OCI-LY7 (cell line): ENCODE results near the gene CSHL1. TPM values are rescaled to one million over a fixed set of nuclear protein-coding genes. Genes with fewer than 3 reads are reported as not detected.
A peak's percentile ranks its signal among the peaks of the same experiment; 100 is the strongest.

Source experiments
- BruUV-seq: library from RNA; stranded (reverse); fragments of 400-500 nt; replicated peaks from 2 replicates; lab custom pipeline; 2021; lab: Mats Ljungman, UMichigan
- CTCF ChIA-PET: fragments of 300-600 bp; sonication (Branson Sonifier 250); formaldehyde crosslinking; loops from one replicate; lab custom pipeline; 2022; ENCODE audit warnings: antibody characterized with exemption; ENCODE audit not compliant: unreplicated experiment; lab: Charles Lee
- POLR2A ChIA-PET: fragments of 300-600 bp; sonication (Branson Sonifier 250); formaldehyde crosslinking; loops from one replicate; lab custom pipeline; 2022; ENCODE audit warnings: antibody characterized with exemption; lab: Charles Lee
- DNase-seq: peaks from one replicate; pipeline ENCODE4 v3.0.0-alpha.2; 2015; ENCODE audit warnings: low spot score
- H2AFZ ChIP-seq: fragments of 200-600 bp; sonication (generic), shearing (Covaris generic); 2 replicates; pipeline ENCODE4 v1.6.1; 2014; ENCODE audit warnings: mild to moderate bottlenecking, antibody characterized with exemption, low read length, moderate library complexity
- H3K27ac ChIP-seq: fragments of 200-600 bp; sonication (generic); 2 replicates; pipeline ENCODE4 v1.5.1; 2014; ENCODE audit warnings: mixed run types, low read depth, mild to moderate bottlenecking, moderate library complexity, low read length, inconsistent platforms; ENCODE audit not compliant: poor library complexity, severe bottlenecking
- H3K36me3 ChIP-seq: fragments of 200-600 bp; sonication (generic); 2 replicates; pipeline ENCODE4 v1.6.1; 2014; ENCODE audit warnings: mild to moderate bottlenecking, antibody characterized with exemption, low read length, moderate library complexity, mixed read lengths; ENCODE audit not compliant: insufficient read depth
- H3K4me1 ChIP-seq: fragments of 200-600 bp; sonication (generic); 2 replicates; pipeline ENCODE4 v1.5.1; 2014; ENCODE audit warnings: mild to moderate bottlenecking, low read length; ENCODE audit not compliant: insufficient read depth, poor library complexity, severe bottlenecking
- H3K4me2 ChIP-seq: fragments of 200-600 bp; sonication (generic); 2 replicates; pipeline ENCODE4 v1.6.1; 2014; ENCODE audit warnings: mild to moderate bottlenecking, low read length
- H3K4me3 ChIP-seq: fragments of 200-600 bp; sonication (generic); 2 replicates; pipeline ENCODE4 v1.5.1; 2014; ENCODE audit warnings: mild to moderate bottlenecking, low read depth, low read length; ENCODE audit not compliant: poor library complexity, severe bottlenecking
- H3K79me2 ChIP-seq: fragments of 200-600 bp; sonication (generic); 2 replicates; pipeline ENCODE4 v1.6.1; 2016; ENCODE audit warnings: low read depth, mild to moderate bottlenecking, low read length, moderate library complexity, mixed read lengths; ENCODE audit not compliant: insufficient read depth
- H3K9me2 ChIP-seq: fragments of 200-600 bp; sonication (generic); 2 replicates; pipeline ENCODE4 v1.6.1; 2016; ENCODE audit warnings: mild to moderate bottlenecking, low read length, mixed read lengths; ENCODE audit not compliant: insufficient read depth
- H3K9me3 ChIP-seq: fragments of 200-600 bp; sonication (generic); 2 replicates; pipeline ENCODE4 v1.6.1; 2014; ENCODE audit warnings: mild to moderate bottlenecking, mixed run types, low read length, mixed read lengths
- H4K20me1 ChIP-seq: fragments of 200-600 bp; sonication (generic); 2 replicates; pipeline ENCODE4 v1.6.1; 2014; ENCODE audit warnings: mild to moderate bottlenecking, antibody characterized with exemption, low read length, moderate library complexity, mixed read lengths; ENCODE audit not compliant: insufficient read depth
- EZH2phosphoT487 ChIP-seq: fragments of 200-600 bp; sonication (generic); IDR thresholded peaks from 2 replicates; pipeline ENCODE4 v1.6.1; 2018; ENCODE audit warnings: low read depth, borderline replicate concordance, mild to moderate bottlenecking, mixed run types, antibody characterized with exemption, low read length, moderate library complexity, mixed read lengths
- intact Hi-C: fragments of 100-400 bp; cut with micrococcal nuclease; formaldehyde crosslinking; loops from one replicate; pipeline ENCODE4 v1.10.0; 2022; ENCODE audit not compliant: unreplicated experiment
- total RNA-seq, 2 experiments: library from RNA; depleted of rRNA in 1 of 2; stranded (reverse); fragments of >200 nt in 1 of 2; shearing (Covaris generic) in 1 of 2; gene quantifications; 2 replicates each; pipeline ENCODE4 v1.2.3, GENCODE V29; 2014 to 2022
- TF ChIP-seq, protein P1 (sequence below): fragments of 200-600 bp; sonication (generic); conservative IDR thresholded peaks from 2 replicates; pipeline ENCODE4 v1.5.1; 2014; ENCODE audit warnings: mild to moderate bottlenecking, antibody characterized with exemption, low read length, moderate library complexity, mixed read lengths

CSHL1 gene
- total RNA-seq, 2 experiments from 2014 or later: not detected

DNA sequence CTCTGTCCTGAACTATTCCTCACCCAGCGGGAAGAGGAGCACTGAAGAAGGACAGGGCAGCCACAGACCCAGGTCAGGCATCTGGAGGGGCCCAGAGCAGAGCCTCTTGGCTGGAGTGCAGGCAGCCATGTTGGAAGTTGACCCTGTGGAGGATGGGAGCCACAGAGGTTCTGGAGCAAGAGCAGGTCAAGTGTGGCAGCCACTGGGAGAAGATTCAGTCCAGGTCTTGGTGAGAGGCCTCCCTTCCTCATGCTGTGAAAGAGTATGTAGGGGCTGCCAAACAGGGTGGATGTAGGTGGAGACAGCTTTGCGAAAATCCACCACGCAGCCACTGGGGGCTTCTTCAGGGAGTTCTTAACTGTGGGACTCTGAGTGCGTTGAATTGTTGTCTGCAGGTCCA, 21.7 kb upstream of the CSHL1 start:
- H3K9me2 ChIP-seq: no peaks in the 10 kb centered on the region
- ChIA-PET CTCF (interaction anchor here (3.3 kb wide), 1 partner anchor 14 kb away, joined by 21 read pairs; no protein-coding TSS in a partner anchor), POLR2A (interaction anchor here (1.0 to 2.4 kb wide), 6 partner anchors 10 to 573 kb away, joined by 4 to 19 read pairs (median 8); partner anchors contain the start of genes DDX5 and ICAM2)
- H4K20me1 ChIP-seq: peaks cover 17% of the 10 kb centered on the region
- peak overlapping the region; percentile 98 for H3K4me3 ChIP-seq
- intact Hi-C loops: loop anchor here (1.0 to 5.0 kb wide), 3 partner anchors 14 to 235 kb away; partner anchors contain the start of gene ICAM2
- H3K9me3 ChIP-seq: no peaks in the 10 kb centered on the region
- peak overlapping the region; percentile 95 for H3K4me2 ChIP-seq
- peak overlapping the region; percentile 99 for H3K27ac ChIP-seq
- H3K4me1 ChIP-seq: peaks cover 73% of the 10 kb centered on the region
- TSS peak; percentile 90 for BruUV-seq
- peaks cover 50% of the 10 kb centered on the region for H3K79me2 ChIP-seq
- peak; percentile 56 for DNase-seq
- peaks cover 44% of the 10 kb centered on the region for H3K36me3 ChIP-seq
- TF ChIP-seq EZH2phosphoT487: no peak
- TF ChIP-seq, protein P1, sequence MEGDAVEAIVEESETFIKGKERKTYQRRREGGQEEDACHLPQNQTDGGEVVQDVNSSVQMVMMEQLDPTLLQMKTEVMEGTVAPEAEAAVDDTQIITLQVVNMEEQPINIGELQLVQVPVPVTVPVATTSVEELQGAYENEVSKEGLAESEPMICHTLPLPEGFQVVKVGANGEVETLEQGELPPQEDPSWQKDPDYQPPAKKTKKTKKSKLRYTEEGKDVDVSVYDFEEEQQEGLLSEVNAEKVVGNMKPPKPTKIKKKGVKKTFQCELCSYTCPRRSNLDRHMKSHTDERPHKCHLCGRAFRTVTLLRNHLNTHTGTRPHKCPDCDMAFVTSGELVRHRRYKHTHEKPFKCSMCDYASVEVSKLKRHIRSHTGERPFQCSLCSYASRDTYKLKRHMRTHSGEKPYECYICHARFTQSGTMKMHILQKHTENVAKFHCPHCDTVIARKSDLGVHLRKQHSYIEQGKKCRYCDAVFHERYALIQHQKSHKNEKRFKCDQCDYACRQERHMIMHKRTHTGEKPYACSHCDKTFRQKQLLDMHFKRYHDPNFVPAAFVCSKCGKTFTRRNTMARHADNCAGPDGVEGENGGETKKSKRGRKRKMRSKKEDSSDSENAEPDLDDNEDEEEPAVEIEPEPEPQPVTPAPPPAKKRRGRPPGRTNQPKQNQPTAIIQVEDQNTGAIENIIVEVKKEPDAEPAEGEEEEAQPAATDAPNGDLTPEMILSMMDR: peak; percentile 58; the same call in 1 of the 2 replicates
- H2AFZ ChIP-seq: no peak overlapping the region

DNA sequence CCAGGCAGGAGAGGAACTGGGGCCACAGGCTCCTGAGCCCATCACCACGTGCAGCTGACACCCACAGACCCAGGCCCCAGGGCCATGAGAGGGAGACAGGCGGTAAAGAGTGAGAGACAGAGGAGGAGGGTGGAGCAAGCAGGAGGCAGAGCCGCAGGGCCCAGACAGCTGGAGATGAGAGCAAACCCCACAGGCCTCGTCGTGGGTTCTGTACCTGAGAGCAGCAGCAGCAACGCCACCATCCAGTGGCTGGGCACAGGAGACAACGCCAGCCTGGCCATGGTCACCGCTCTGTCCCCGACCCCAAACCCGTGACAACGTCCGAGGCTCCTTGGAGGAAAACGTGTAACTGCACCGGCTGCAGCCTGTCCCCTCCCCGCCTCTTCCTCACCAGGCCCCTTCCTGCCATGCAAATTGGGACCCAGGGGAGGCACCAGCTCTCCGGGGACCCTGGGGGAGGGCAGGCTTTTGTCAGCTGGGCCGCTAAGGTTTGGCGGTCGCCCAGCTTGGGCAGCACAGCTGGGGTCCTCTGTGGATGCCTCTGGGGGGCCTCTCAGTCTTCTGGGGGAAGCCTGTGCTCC, 21.0 kb upstream of the CSHL1 start, which contains the start of gene CD79B:
Gene CD79B, minus strand, starts transcription at position 351 of the 581 bp plus-strand sequence. Its CDS starts 70 bp downstream, at position 281.
- Histone ChIP-seq H3K27ac (peak within 1 kb of the TSS; percentile 99), H3K9me3 (no peaks in the 10 kb centered on the region), H3K4me2 (peak within 1 kb of the TSS; percentile 95), H4K20me1 (peaks cover 17% of the 10 kb centered on the region), H3K4me3 (peak within 1 kb of the TSS; percentile 98), H3K4me1 (peaks cover 73% of the 10 kb centered on the region), H2AFZ (no peak within 1 kb of the TSS), H3K36me3 (peaks cover 46% of the 10 kb centered on the region), H3K79me2 (peaks cover 50% of the 10 kb centered on the region), H3K9me2 (no peaks in the 10 kb centered on the region)
- BruUV-seq: no TSS peak
- ChIA-PET CTCF (interaction anchor here (0.6 to 3.3 kb wide), 2 partner anchors 13 to 14 kb away, joined by 3 to 21 read pairs; partner anchors contain the start of gene GH1), POLR2A (interaction anchor here (1.0 to 2.4 kb wide), 7 partner anchors 10 to 142 kb away, joined by 4 to 19 read pairs (median 5); partner anchors contain the start of gene ICAM2)
- peak; percentile 93 for DNase-seq
- no peak for TF ChIP-seq EZH2phosphoT487
- TF ChIP-seq, protein P1: no peak
- intact Hi-C loops: loop anchor here (1.0 to 5.0 kb wide), 3 partner anchors 14 to 235 kb away; partner anchors contain the start of gene ICAM2
